GM21423 (cell line): ENCODE results near the gene MYH7.
"Not testable (repeated sequence)": the region's sequence is repeated elsewhere in the genome, so short reads cannot be mapped to it uniquely, and the experiment has no call there.

ENCODE experiments used
- ATAC-seq: cut with Tn5 transposase; IDR thresholded peaks from one replicate; pipeline ENCODE4 v1.9.1; 2021; ENCODE audit warnings: mild to moderate bottlenecking, moderate library complexity; ENCODE audit not compliant: unreplicated experiment

MYH7 gene

DNA sequence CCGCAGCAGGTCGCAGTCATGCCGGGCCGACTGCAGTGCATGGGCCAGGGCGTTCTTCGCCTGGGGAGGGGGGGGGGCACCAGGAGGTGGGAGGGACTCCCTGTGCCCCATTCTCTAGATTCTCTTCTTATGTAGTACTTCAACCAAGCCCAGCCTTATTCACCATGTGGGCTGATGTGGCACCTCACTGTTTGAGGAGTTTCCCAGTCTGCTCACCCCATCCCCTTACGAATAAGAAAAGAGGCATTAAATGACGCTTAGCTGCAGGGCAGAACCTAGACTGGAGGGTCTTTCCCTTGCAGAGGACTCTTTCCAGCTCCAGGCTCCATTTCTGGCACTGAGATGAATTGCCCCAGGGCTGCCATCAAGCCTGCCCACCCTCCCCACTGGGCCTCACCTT, 46.5 kb downstream of the MYH7 start:
- no peak for ATAC-seq

DNA sequence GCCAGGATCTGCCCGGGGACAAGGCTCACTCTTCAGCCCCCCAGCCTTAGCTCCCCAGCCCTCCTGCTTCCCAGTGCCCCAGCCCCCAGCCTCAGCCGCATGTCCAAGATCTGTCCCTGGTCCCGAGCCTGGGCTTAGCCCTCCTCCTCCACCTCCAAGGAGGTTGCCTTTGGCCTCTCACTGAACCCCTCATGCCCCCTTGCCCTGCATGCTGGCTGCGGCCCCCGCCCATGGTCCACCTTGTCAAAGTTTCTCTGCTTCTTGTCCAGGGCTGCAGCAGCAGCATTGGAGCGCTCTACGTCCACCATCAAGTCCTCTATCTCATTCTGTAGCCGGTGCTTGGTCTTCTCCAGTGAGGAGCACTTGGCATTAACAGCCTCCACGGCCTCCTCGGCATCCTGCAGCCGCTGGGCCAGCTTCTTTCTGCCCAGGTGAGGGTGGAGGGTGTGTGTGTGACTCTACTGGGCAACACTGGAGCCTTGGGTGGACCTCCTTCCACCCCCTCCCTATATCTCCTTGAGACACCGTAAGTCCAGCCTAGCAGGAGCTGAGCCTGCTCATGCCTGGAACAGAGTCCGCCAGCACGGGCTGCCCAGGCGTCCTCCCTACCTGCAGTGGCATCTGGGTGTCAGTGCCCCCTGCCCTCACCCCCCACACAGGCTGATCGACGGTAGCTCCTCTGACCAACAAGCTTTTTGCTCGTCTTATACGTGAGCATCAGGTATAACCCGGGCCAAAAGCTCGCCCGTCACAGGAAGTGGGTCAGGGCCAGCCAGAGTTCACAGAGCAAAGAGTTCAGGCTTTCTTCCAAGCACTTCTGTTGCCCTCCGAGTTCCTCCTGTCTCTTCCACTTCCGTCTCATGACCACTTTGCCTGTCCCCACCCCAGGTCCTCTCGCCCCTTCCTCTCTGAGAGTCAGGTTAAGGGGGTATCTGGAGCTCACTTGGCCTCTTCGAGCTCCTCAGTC, 47.3 kb downstream of the MYH7 start:
- no peak for ATAC-seq

DNA sequence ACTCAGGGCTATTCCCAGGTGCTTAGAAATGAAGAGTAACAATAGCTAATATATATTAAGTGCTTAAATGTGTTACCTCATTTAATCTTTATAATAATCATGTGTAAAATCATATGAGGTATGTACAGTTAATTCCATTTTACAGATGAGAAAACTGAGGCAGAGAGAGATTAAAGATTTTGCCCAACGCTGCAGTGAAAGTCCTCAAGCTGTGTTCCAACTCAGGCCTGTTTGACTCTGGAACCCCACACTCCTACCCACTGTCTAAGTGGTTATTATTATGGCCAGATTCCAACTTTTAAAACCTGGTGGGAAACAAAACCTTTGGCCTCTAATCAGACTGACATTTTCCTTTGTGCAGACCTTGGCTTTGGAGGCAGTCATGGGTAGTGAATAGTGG, 48.5 kb downstream of the MYH7 start:
- no peak for ATAC-seq

DNA sequence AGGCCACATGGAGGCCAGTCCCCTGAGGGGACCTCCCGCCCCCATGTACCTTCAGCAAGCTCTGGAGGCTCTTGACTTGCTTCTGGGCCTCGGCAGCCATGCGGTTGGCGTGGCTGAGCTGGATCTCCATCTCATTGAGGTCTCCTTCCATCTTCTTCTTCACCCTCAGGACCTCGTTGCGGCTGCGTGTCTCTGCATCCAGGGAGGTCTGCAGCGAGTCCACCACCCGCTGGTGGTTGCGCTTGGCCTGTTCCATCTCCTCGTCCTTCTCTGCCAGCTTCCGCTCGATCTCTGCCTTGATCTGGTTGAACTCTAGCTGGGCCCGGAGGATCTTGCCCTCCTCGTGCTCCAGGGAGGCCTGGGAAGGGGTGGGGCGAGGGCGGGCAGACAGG, 49.2 kb downstream of the MYH7 start:
- not testable (repeated sequence) for ATAC-seq

DNA sequence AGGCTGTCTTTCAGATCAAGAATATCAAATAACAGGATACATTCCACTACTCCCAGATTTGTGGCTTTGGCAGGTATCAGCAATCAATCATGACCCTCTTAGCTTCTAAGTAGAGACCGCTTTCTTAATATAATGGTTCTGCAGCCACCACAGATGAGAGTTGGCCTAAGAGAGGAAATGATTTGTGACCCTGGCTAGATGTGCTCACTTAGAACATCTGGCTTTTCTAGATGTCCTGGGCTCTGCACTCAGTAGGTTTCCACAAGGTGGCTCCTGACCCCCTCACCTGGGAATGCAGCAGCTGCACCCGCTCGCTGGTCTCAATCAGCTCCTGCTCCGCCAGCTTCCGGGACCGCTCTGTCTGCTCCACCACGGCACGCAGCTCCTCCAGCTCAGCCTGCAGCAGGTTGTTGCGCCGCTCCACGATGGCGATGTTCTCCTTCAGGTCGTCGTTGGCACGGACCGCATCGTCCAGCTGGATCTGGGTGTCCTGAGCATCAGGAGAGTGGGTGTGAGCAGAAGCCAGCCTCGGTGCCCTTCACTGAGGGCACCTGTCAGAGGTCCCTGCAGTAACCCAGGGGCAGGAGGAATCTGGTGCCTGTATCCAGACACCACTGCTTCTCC, 49.7 kb downstream of the MYH7 start:
- no peak for ATAC-seq

DNA sequence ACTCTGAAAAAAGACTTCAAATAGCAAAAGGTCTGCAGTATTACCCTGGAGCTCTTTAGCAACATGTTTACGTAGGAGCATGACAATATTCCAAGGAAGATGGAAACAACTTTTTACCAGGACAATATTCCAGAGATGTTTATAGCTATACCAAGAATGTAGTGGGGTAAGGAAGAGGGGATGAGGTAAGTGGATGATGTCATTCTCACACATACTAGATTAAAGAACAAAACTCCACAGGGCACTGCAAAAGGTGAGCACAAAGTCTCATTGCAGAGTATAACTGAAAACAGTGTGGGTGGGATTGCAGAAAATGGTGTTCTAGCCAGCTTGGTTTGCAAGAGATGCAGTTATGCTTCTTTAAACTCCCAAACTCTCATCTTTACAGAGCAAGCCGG, 50.2 kb downstream of the MYH7 start:
- no peak for ATAC-seq

DNA sequence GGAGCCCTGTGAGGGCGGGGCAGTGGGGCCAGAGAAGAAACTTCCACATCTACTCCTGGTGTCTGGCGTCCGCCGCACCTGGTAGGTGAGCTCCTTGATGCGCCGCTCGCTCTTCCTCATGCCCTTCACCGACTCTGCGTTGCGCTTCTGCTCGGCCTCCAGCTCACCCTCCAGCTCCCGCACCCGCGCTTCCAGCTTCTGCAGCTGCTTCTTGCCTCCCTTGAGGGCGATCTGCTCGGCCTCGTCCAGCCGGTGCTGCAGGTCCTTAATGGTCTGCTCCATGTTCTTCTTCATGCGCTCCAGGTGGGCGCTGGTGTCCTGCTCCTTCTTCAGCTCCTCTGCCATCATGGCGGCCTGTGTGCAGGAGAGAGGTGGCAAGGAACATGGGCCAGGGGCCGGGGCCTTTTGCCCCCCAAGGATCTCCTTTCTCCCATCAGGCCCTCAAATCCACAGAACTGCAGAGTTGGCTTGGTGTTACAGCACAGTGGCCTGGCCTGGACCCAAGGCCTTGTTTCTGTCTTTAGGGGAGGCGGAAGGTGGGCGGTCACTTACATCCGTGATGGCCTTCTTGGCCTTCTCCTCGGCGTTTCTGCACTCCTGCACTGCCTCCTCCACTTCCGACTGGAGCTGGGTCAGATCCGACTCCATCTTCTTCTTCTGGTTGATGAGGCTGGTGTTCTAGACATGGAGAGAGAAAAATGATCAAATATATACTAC, 50.9 kb downstream of the MYH7 start:
- ATAC-seq, result no peak

DNA sequence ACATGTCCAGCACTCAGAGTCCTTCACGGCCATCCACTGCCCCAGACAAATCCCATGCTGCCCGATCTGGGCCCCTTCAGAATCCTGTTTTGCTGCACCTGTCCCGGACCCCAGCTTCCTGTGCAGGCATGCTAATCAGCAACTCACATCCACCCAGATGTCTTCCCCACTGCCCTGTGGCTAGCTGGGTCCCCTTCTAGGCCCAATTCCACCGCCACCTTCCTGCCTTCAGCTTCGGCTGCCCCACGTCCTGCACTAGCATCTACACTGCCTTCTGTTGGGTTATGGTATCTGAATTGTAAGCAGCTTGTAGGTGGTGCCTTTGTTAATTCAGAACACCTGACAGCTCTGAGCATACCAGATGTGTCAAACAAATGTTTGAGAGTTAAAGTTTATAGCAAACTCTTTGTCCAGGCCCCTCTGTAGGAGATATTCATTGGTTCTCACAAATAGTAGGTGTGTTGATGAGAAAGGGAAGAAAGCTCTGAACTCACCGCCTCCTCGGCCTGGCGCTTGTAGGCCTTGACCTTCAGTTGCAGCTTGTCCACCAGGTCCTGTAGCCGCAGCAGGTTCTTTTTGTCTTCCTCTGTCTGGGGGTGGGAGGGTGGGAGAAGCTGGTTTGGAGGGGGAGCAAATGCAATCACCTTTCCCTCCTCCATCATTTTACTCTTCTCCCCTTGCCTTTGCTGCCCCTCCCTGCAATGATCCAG, 52.6 kb downstream of the MYH7 start:
- no peak for ATAC-seq

DNA sequence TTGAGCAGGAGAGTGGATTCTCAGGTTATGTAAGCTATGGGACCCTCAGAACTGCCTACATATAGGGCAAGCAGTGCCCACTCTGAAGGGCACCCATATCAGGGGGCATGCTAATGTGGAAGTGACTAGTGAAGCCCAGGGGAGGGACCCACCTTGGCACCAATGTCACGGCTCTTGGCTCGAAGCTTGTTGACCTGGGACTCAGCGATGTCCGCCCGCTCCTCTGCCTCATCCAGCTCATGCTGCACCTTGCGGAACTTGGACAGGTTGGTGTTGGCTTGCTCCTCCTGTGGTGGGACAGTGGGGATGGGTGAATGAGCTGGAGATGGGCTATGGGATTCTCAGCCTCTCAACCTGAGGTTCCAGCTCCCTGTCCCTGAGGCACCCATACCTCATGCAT, 53.2 kb downstream of the MYH7 start:
- no peak for ATAC-seq

DNA sequence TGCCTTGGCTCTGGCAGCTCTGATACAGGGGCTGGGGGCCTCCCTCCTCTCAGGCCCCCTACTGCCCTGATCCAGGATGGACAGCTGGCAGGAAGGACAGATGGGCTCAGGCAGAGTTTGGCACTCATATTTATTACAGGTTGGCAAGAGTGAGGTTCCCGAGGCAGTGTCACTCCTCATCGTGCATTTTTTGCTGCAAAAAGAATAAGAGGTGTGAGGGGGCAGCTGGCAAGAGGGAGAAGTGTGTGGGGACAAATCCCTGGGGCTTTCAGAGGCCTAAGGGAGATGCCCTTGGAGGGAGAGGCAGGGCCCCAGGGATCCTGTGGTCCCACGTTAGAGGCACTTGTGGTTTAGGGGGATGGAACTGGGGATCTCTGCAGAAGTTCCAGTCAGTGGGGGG, 53.6 kb downstream of the MYH7 start:
- ATAC-seq, result no peak

DNA sequence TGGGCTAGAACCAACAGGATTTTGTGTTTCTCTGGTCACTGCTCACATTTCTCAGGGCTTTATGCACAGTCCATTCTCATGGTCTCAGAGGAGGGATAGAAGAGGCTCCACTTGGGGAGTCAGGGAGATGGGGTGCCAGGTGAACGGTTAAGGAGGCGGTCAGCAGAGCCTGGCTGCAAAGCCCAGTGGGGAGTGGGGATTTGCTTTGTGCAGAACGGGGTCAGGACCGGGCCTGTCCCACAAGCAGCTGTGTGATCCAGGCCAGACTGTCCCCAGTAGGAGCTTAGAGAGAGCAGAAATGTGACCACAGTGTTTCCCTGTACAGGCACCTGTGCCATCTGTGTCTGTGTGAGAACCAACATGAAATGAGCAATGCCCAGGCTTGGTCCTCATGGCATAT, 54.5 kb downstream of the MYH7 start:
- ATAC-seq, result no peak

DNA sequence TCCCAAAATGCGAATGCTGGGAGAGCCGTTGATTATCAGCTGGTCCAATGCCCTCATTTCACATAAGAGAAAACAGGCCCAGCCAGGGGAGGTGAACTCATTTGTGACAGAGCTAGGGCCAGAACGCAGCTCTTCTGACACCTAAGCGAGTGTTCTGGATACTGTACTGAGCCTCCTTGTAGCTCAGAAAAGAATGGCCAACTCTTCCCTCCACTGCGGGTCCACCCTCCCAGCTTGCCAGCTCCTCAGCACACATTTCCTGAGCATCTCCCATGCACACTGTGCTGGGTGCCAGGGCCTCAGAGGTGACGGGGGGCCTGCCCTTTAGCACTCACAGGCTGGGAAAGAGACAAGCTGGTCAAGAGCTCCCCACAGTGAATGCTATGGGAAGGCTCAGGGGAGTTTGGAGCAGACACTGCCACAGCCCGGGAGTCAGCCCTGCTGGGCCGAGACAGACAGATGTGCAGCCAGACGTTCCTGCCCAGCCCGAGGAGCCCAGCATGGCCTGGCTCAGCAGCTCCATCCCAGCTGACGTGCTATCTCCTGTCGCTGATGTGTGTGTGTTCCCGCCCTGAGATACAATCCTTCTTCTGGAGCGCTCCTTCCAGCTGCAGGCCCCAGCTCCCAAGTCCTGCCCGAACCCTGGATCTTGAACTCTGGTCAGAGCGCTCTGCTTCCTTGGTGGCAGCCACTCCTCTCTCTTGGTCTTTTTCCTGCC, 55.1 kb downstream of the MYH7 start:
- ATAC-seq, result no peak

DNA sequence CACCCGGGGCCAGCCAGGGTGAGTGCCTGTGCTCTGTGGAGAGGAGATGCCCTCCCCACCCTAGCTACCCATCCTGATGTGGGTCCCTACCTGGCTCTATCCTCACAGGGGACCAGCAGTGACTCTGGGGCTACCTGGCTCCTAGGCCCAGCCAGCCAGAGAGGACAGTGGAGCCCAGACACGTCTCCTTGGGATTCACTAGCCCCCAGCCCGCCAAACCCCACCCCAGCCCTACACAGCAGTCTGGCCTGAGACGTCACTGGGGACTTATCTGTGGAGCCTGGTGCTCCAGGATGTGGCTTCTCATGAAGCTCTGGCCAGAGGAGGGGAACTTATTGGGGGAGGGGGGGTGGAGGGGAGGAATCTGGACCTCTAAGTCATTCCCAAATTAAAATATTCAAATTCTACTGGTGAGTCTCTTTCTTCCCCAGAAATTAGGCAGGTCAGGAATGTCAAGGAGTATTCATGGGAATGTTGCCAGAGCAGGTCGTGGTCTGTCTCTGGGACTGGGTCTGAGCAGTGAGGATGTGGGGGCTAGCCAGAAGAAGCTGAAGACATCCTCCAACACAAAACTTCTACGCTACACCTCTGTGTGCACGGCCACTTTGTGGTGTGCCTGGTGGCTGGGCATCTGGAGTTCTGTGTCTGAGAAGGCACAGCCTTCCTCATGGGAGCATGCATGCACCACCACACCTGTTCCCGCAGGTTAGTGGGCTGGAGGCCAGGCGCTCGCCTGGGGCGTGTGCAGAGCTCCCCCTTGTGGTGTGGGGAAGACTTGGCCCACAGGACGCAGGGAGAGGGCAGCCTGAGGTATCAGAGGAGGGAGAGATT, 55.9 kb downstream of the MYH7 start:
- ATAC-seq, result no peak

DNA sequence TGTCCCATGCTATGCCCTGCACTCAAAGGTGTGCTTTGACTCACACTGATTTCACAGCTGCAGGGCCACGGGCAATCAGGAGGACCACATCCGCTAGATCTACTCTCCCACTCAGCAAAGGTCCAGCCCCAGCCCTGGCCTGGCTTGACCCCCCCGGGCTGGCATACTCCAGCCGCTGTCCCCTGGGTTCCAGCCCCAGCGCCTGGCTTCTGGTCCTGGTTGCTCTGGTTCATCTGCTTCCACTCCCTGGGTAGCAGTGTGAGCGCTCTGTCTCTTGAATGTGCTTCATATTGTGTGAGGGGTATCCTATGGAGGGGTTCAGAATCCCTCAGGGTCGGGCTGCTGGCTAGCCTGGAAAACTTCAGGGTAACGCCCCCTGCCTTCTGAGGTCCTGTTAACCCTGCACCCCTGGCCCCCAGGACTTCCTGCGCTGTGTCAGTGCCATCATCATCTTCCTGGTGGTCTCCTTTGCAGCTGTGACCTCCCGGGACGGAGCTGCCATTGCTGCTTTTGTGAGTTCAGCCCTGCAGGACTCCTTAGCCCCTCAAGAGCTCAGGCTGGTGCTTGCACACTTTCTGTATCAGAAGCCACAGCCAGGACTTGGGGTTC, 56.7 kb downstream of the MYH7 start:
- ATAC-seq, result no peak

DNA sequence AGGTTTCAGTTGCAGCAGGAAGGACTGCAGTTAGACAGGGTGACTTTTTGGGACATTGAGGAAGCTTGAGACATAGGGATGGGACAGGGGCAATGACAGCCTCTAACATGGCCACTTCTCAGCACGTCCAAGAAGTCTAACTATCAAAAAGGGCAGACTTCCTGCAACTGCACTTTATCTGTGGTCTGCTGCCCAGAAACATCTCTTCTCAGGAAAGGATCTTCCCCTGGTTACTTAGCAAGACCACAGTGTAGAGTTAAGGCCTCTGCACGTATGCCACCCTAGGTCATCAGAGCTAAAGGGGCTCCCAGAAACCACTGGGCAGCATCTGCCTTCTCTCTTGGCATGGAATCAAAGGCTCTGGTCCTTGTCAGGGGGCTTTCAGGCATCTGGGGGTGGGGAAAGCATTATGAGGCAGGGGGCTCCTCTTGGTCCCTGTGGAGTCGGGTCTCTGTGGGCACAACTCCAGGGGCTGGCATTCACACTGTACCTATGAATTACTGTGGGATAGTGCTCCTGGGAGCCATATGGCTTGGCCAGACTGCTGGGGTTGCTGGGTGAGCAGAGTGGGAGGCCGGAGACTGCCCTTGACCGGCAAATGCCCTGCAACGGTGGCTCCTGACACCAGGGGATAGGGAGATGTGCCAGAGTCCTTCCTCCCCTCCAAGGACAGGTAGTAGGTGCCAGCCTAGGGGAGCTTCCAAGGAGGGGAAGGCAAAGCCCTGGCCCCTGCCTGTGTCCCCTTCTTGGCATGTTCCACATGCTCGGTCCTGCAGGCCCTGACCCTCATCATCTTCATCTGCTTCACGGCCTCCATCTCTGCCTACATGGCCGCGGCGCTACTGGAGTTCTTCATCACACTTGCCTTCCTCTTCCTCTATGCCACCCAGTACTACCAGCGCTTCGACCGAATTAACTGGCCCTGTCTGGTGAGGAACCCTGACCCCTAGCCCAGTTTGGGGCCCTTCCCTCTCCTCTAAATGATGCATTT, 57.6 kb downstream of the MYH7 start:
- ATAC-seq, result no peak

DNA sequence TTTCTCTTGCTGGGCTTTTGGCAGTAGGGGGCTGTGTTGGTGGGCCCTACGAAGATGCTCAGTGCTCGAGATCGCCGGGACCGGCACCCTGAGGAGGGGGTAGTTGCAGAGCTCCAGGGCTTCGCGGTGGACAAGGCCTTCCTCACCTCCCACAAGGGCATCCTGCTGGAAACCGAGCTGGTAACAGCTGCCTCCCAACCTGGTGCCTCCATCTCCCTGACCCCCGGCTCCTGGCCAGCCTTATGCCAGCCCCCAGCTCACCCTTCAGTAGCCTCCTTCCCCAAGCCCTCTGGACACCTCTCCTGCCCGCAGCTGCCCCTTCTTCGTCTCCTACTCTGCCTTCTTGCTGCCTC, 58.3 kb downstream of the MYH7 start:
- no peak for ATAC-seq

DNA sequence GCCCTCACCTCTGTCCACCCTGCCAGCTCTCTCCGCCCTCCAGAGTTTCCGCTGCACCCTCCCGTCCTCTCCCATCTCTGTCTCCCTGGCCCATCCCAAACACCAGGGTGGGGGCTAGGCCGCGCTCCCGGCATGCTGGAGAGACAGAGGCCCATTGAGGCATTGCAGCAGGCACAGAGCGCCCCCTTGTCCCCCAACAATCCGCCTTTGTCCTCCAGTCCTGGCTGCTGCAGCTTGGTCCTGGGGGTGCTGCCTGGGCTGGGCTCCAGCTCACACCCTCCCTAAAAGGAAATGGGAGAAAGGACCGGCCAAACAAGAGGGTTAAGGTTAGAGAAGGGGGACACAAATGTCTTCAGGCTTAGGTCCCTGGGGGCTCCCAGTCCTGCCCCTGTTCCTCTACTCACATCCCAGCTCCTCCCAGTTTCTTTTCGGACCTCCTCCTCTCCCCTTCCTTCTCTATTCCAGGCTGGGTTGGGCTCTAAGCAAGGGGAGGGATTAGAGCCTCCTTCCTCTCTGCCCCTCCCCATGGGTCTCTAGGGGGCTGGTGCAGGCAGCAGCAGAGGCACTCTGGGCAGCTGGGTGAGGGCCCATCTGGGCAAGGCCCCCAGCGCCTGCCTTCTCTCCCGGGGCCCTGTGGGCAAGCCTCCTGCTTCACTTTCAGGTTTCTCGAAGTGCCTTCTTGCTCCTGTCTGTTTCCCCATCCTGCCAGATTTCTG, 58.8 kb downstream of the MYH7 start, which contains the start of gene CMTM5:
CMTM5 (plus strand) TSS at position 565 of the 716 bp plus-strand sequence. CDS start 206 bp downstream, outside the sequence.
- no peak for ATAC-seq
